DOHH2 (cell line): ENCODE results near the gene RAB27B.

Experiments used
- H3F3A ChIP-seq: fragments of 200-600 bp; sonication (generic), shearing (Covaris generic); 2 replicates; pipeline ENCODE4 v1.6.0; 2016; ENCODE audit warnings: antibody characterized with exemption, mild to moderate bottlenecking; ENCODE audit not compliant: control insufficient read depth, insufficient read depth
- H3K27ac ChIP-seq: fragments of 200-600 bp; sonication (generic); 2 replicates; pipeline ENCODE4 v1.5.1; 2014; ENCODE audit warnings: low read depth, mild to moderate bottlenecking, low read length, moderate library complexity
- H3K27me3 ChIP-seq: fragments of 200-600 bp; sonication (generic); 2 replicates; pipeline ENCODE4 v1.6.1; 2014; ENCODE audit warnings: mild to moderate bottlenecking, low read length, mixed read lengths; ENCODE audit not compliant: control insufficient read depth
- H3K36me3 ChIP-seq: fragments of 200-600 bp; sonication (generic); 2 replicates; pipeline ENCODE4 v1.6.1; 2014; ENCODE audit warnings: mild to moderate bottlenecking, low read length, moderate library complexity, mixed read lengths; ENCODE audit not compliant: control insufficient read depth
- H3K4me1 ChIP-seq: fragments of 200-600 bp; sonication (generic); 2 replicates; pipeline ENCODE4 v1.6.1; 2014; ENCODE audit warnings: mild to moderate bottlenecking, low read length, mixed read lengths; ENCODE audit not compliant: control insufficient read depth
- H3K4me2 ChIP-seq: fragments of 200-600 bp; sonication (generic); 2 replicates; pipeline ENCODE4 v1.6.0; 2014; ENCODE audit warnings: mild to moderate bottlenecking, low read length, moderate library complexity
- H3K4me3 ChIP-seq: fragments of 200-600 bp; sonication (generic); 2 replicates; pipeline ENCODE4 v1.5.1; 2014; ENCODE audit warnings: mild to moderate bottlenecking, low read length, mixed read lengths
- H3K79me2 ChIP-seq: fragments of 200-600 bp; sonication (generic); 2 replicates; pipeline ENCODE4 v1.6.1; 2014; ENCODE audit warnings: mild to moderate bottlenecking, low read length, mixed read lengths; ENCODE audit not compliant: control insufficient read depth
- H3K9me2 ChIP-seq: fragments of 200-600 bp; sonication (generic); replicated peaks from 2 replicates; pipeline ENCODE4 v1.6.1; 2014; ENCODE audit warnings: mild to moderate bottlenecking, low read length, mixed read lengths; ENCODE audit not compliant: control insufficient read depth
- H3K9me3 ChIP-seq: fragments of 200-600 bp; sonication (generic); 2 replicates; pipeline ENCODE4 v1.6.1; 2014; ENCODE audit warnings: antibody characterized with exemption, low read length, mixed read lengths; ENCODE audit not compliant: control insufficient read depth, insufficient read depth
- H4K20me1 ChIP-seq: fragments of 200-600 bp; sonication (generic); 2 replicates; pipeline ENCODE4 v1.6.0; 2014; ENCODE audit warnings: low read depth, mild to moderate bottlenecking, antibody characterized with exemption, low read length, moderate library complexity; ENCODE audit not compliant: control insufficient read depth, insufficient read depth
- CTCF ChIP-seq: fragments of 200-600 bp; sonication (generic); IDR thresholded peaks from one replicate; pipeline ENCODE4 v1.5.1; 2014; ENCODE audit warnings: antibody characterized with exemption, mild to moderate bottlenecking, low read depth, low read length; ENCODE audit not compliant: poor library complexity, severe bottlenecking
- EZH2phosphoT487 ChIP-seq: fragments of 200-600 bp; sonication (generic); IDR thresholded peaks from 2 replicates; pipeline ENCODE4 v1.6.1; 2017; ENCODE audit warnings: borderline replicate concordance, mild to moderate bottlenecking, antibody characterized with exemption, low read length, moderate library complexity, mixed read lengths

RAB27B gene

GRCh38 chr18:54939361-54939917, 111.2 kb downstream of the RAB27B start:
- Histone ChIP-seq H3F3A (no peaks in the 10 kb centered on the region), H3K27ac (no peak overlapping the region), H3K36me3 (no peaks in the 10 kb centered on the region), H3K9me2 (no peaks in the 10 kb centered on the region), H4K20me1 (no peaks in the 10 kb centered on the region), H3K4me1 (no peaks in the 10 kb centered on the region), H3K79me2 (no peaks in the 10 kb centered on the region), H3K4me2 (no peak overlapping the region), H3K4me3 (no peak overlapping the region), H3K27me3 (no peaks in the 10 kb centered on the region), H3K9me3 (no peaks in the 10 kb centered on the region)
- no peak for TF ChIP-seq EZH2phosphoT487
- no peak for TF ChIP-seq CTCF

- TF ChIP-seq CTCF = no peak
- no peak for TF ChIP-seq EZH2phosphoT487
- H3K4me2 ChIP-seq = no peak overlapping the region
- H3K27ac ChIP-seq = no peak overlapping the region
- no peaks in the 10 kb centered on the region for H3K9me2 ChIP-seq
- H3K4me3 ChIP-seq = no peak overlapping the region
- no peaks in the 10 kb centered on the region for H4K20me1 ChIP-seq
- H3K9me3 ChIP-seq = no peaks in the 10 kb centered on the region
- no peaks in the 10 kb centered on the region for H3F3A ChIP-seq
- H3K36me3 ChIP-seq = no peaks in the 10 kb centered on the region
- H3K4me1 ChIP-seq = no peaks in the 10 kb centered on the region
- no peaks in the 10 kb centered on the region; the same call in 1 of the 2 replicates for H3K27me3 ChIP-seq
- H3K79me2 ChIP-seq = no peaks in the 10 kb centered on the region
These were observed 113.9 kb downstream of the RAB27B start for GRCh38 chr18:54942144-54942543.

- TF ChIP-seq EZH2phosphoT487 = no peak
- no peak for TF ChIP-seq CTCF
- no peaks in the 10 kb centered on the region; the same call in 1 of the 2 replicates for H3K27me3 ChIP-seq
- H4K20me1 ChIP-seq = no peaks in the 10 kb centered on the region
- no peaks in the 10 kb centered on the region for H3K79me2 ChIP-seq
- no peaks in the 10 kb centered on the region for H3K4me1 ChIP-seq
- no peaks in the 10 kb centered on the region for H3K36me3 ChIP-seq
- no peak overlapping the region for H3K27ac ChIP-seq
- no peaks in the 10 kb centered on the region for H3F3A ChIP-seq
- no peak overlapping the region for H3K4me2 ChIP-seq
- H3K9me2 ChIP-seq = no peaks in the 10 kb centered on the region
- H3K4me3 ChIP-seq = no peak overlapping the region
- H3K9me3 ChIP-seq = no peaks in the 10 kb centered on the region
These were observed 114.3 kb downstream of the RAB27B start for GRCh38 chr18:54942569-54942968.
